Lower leg skin (tissue), 4 donors: Measurements from ENCODE around the gene GEMIN4. TPM values are rescaled to one million over a fixed set of nuclear protein-coding genes. Genes with fewer than 3 reads are reported as not detected.

Experiments
- DNase-seq, 2 donors: peaks; one replicate each; pipeline ENCODE4 v3.0.0-alpha.2; 2019; ENCODE audit warnings: low spot score in 2 of 2
- H3K4me3 ChIP-seq: fragments of 200-600 bp; sonication (generic); 2 replicates; pipeline ENCODE4 v1.5.1; 2017; ENCODE audit warnings: mild to moderate bottlenecking, low read depth; ENCODE audit not compliant: poor library complexity, severe bottlenecking
- POLR2A ChIP-seq, 2 donors: fragments of 450-650 bp; IDR thresholded peaks; one replicate each; pipeline ENCODE4 v1.6.1; 2016 to 2017; ENCODE audit warnings: antibody characterized with exemption in 2 of 2, mild to moderate bottlenecking in 1 of 2, moderate library complexity in 1 of 2
- WGBS, 2 donors: methylation state at CpG; one replicate each; pipeline ENCODE4 v1.1.5; 2018; 5-methylcytosine and 5-hydroxymethylcytosine counted together
- intact Hi-C: fragments of 100-400 bp; cut with DNase I; formaldehyde crosslinking; loops from one replicate; pipeline ENCODE4 v1.15.0; 2023; ENCODE audit warnings: low total_unique reads
- total RNA-seq, 4 donors: library from RNA; depleted of rRNA; stranded (reverse); fragments of >200 nt; gene quantifications; one replicate each; pipeline ENCODE4 v1.1.0, GENCODE V29; 2016
- TF ChIP-seq, protein P1 (sequence below), 3 donors: fragments of 450-650 bp; IDR thresholded peaks; one replicate each; pipeline ENCODE4 v1.5.1; 2016; ENCODE audit warnings: antibody characterized with exemption in 3 of 3, mild to moderate bottlenecking in 3 of 3, moderate library complexity in 2 of 3

The GEMIN4 gene
- total RNA-seq = 10 to 100 TPM; 27.7 to 48.3 (median 37.7) TPM

DNA sequence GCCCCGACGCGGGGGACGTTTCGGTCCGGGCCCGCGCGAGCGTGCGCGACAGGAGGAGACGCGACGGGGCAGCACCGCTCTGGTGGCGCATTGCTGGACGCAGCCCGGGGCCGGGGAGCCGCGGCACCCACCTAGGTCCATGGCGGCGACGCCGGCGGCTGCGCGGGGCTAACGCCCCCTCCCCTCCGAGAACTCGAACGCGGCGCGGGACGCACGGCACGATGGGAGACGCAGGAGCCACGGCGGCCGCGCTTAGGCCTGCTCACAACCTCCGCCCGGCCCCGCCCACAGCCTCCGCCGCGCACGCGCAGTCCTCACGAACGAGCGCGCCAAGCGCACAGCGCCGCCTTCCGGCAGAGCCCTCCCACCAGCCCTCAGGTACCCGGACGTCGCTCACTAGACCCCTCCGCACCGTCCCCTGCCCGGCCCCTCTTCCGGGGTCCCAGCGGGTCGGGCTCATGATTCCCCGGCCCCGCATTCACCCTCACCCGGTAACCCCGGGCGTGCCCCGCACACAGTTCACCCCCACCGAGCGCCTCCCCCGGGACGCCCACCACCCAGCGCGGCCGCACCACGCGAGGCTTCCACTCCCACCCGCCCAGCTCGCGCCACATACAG, at the start of gene GEMIN4:
Gene GEMIN4 (minus strand): TSS at position 263 of the 618 bp plus-strand sequence. CDS start 122 bp downstream, at position 141.
- WGBS, 2 donors = 1 to 2% methylated on average over 34 to 37 of the region's 87 CpGs
- peak; percentile 89 to 98 for DNase-seq
- intact Hi-C loops = loop anchor here (5.0 kb wide), 1 partner anchor 340 kb away; a partner anchor contains a TSS
- TF ChIP-seq POLR2A (IDR thresholded peaks at IDR 0.05) = peak in 1 of 2 donors; percentile 39
- TF ChIP-seq, protein P1, sequence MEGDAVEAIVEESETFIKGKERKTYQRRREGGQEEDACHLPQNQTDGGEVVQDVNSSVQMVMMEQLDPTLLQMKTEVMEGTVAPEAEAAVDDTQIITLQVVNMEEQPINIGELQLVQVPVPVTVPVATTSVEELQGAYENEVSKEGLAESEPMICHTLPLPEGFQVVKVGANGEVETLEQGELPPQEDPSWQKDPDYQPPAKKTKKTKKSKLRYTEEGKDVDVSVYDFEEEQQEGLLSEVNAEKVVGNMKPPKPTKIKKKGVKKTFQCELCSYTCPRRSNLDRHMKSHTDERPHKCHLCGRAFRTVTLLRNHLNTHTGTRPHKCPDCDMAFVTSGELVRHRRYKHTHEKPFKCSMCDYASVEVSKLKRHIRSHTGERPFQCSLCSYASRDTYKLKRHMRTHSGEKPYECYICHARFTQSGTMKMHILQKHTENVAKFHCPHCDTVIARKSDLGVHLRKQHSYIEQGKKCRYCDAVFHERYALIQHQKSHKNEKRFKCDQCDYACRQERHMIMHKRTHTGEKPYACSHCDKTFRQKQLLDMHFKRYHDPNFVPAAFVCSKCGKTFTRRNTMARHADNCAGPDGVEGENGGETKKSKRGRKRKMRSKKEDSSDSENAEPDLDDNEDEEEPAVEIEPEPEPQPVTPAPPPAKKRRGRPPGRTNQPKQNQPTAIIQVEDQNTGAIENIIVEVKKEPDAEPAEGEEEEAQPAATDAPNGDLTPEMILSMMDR (IDR thresholded peaks at IDR 0.05) = peak in 1 of 3 donors; percentile 56
- H3K4me3 ChIP-seq = peak within 1 kb of the TSS; percentile 52

DNA sequence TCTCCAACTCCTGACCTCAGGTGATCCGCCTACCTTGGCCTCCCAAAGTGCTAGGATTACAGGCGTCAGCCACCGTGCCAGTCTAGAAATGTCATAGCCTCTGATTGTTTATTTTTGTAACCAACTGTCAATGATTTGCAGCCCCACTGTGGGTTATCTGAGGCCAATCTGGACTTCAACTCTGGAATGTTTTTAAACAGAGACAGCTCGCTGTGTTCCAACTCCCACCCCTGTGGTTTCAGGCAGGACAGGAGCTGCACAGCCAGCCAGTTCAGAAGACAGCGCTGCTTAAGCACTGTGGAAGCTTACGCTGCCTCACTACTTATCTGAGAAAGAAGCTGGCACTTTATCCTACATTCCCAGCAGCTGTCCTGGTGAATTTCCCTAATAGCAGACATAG, 49.6 kb upstream of the GEMIN4 start:
- DNase-seq = no peak
- intact Hi-C loops = no loop called here
- WGBS, 2 donors = 74 to 80% methylated on average over 6 of the region's 6 CpGs
- H3K4me3 ChIP-seq = no peak overlapping the region
- TF ChIP-seq, protein P1 (IDR thresholded peaks at IDR 0.05) = no peak
- TF ChIP-seq POLR2A (IDR thresholded peaks at IDR 0.05) = no peak

DNA sequence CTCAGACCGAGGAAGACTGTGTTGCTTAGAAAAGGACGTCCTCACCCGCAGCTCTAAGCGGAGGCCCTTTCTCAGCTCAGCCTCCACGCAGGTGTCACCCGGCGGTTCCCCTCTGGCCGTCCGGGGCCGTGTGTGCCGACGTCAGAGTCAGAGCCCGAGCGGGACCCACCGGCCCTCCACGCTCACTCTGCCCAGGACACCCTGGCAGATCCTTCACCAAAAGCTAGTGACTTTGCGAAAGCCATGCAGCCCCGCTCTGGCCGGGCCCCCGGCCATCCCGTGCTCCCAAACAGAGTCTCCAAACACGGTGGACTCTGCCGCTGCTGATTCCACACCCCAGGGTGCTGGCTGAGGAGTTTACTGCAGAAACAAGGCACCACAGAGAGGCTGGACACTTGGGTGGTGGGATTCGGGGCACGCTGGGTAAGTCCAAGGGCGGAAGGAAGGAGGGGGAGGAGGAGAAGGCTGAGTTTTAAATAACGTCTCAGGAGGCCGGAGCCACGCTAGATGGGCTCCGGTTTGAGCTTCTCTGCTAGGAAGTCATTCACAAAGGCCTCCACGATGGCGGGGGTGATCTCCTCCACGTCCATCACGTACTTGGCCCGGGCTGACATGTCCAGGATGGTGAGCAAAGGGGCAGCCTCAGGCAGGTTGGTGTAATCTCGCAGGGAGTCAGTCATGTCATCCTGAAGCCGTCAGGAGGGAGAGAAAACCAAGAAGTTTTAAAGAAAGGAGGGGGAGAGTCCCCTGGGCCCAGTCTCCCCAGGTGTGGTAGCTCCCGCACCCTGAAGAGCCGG, 48.6 kb upstream of the GEMIN4 start:
- no peak overlapping the region for H3K4me3 ChIP-seq
- DNase-seq = no peak
- intact Hi-C loops = no loop called here
- TF ChIP-seq, protein P1 (IDR thresholded peaks at IDR 0.05) = no peak
- no peak for TF ChIP-seq POLR2A (IDR thresholded peaks at IDR 0.05)
- WGBS, 2 donors = 88 to 90% methylated on average over 39 of the region's 39 CpGs

DNA sequence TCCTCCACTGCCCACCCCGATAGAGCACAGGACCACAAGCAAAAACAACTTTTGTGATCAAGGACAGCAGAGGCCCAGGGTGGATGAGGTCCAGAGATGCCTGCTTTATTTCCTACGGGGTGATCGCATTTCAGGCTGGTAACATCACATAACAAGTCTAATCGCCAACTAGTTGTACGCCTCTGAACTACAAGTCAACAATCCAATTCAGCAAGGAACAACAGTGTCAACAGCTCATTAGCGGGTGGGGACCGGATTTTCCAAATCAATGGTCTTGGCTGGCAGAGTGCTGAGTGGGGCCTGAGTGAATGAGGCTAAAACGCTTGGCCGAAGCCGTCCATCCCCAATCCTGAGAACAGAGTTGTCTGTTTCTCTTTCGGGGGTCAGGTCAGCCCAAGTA, 47.2 kb upstream of the GEMIN4 start:
- TF ChIP-seq, protein P1 (IDR thresholded peaks at IDR 0.05) = no peak
- no peak for TF ChIP-seq POLR2A (IDR thresholded peaks at IDR 0.05)
- no peak for DNase-seq
- 84 to 88% methylated on average over 11 of the region's 11 CpGs for WGBS, 2 donors
- intact Hi-C loops = no loop called here
- no peak overlapping the region for H3K4me3 ChIP-seq

DNA sequence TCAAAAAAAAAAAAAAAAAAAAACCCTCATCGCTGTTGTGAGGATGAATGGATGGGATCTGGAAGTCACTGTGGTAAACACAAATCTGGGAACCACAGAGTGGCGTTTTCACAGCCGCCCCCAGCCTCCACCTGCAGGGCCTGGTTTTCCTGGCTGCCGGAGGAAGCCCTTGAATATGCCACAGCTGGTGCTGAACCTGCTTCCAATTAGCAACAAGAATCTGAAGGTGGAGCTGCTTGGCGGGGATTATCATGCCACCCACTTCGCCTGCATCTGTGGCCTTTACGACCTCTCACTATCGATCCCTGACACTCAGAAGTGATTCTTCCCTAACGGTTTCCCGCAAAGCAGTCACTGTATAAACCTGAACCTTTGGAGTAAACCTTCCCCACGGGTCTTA, 46.2 kb upstream of the GEMIN4 start:
- WGBS, 2 donors = 57 to 62% methylated on average over 11 of the region's 11 CpGs

More for the DNA sequence above, 46.2 kb upstream of the GEMIN4 start:
- H3K4me3 ChIP-seq = no peak overlapping the region
- intact Hi-C loops = no loop called here
- TF ChIP-seq, protein P1 (IDR thresholded peaks at IDR 0.05) = no peak
- no peak for TF ChIP-seq POLR2A (IDR thresholded peaks at IDR 0.05)
- DNase-seq = no peak
